Transverse colon (tissue), 4 donors: ENCODE measurements around the gene CMTM1. TPM values are rescaled to one million over a fixed set of nuclear protein-coding genes. Genes with fewer than 3 reads are reported as not detected.

Experiments used
- DNase-seq: peaks from one replicate; pipeline ENCODE4 v3.0.0-alpha.2; 2019
- H3K27ac ChIP-seq, 4 donors: fragments of 200-600 bp; sonication (generic); 2 replicates each; pipeline ENCODE4 v1.5.1; 2016 to 2018; ENCODE audit warnings: inconsistent platforms in 4 of 4
- H3K27me3 ChIP-seq: fragments of 200-600 bp; sonication (generic); 2 replicates; pipeline ENCODE4 v1.5.1; 2017; ENCODE audit warnings: inconsistent platforms
- H3K36me3 ChIP-seq, 4 donors: fragments of 200-600 bp; sonication (generic); 2 replicates each; pipeline ENCODE4 v1.5.1; 2017 to 2019; ENCODE audit warnings: inconsistent platforms in 4 of 4
- H3K4me1 ChIP-seq, 4 donors: fragments of 200-600 bp; sonication (generic); 2 replicates each; pipeline ENCODE4 v1.5.1; 2017 to 2020; ENCODE audit warnings: inconsistent platforms in 4 of 4
- H3K4me3 ChIP-seq, 4 donors: fragments of 200-600 bp; sonication (generic); 1 replicate in 1 of 4; 2 replicates in 3 of 4; pipeline versions ENCODE4 v1.5.1 to v1.6.1; 2017 to 2019; ENCODE audit warnings: inconsistent platforms in 4 of 4
- H3K9me3 ChIP-seq, 2 donors: fragments of 200-600 bp; sonication (generic); 2 replicates each; pipeline ENCODE4 v1.5.1; 2017 to 2019; ENCODE audit warnings: inconsistent platforms in 2 of 2
- EP300 ChIP-seq: sonication (generic); formaldehyde crosslinking; IDR thresholded peaks from one replicate; pipeline ENCODE4 v1.6.1; 2017; ENCODE audit warnings: antibody characterized with exemption, low read depth
- POLR2A ChIP-seq: fragments of 450-650 bp; IDR thresholded peaks from one replicate; pipeline ENCODE4 v1.6.1; 2016; ENCODE audit warnings: antibody characterized with exemption, mild to moderate bottlenecking, moderate library complexity
- POLR2AphosphoS5 ChIP-seq, 3 donors: sonication (generic); formaldehyde crosslinking; IDR thresholded peaks; one replicate each; pipeline ENCODE4 v1.6.1; 2016; ENCODE audit warnings: antibody characterized with exemption in 3 of 3
- WGBS, 2 donors: methylation state at CpG; one replicate each; pipeline ENCODE4 v1.1.5; 2018; ENCODE audit warnings: low coverage in 1 of 2; 5-methylcytosine and 5-hydroxymethylcytosine counted together
- in situ Hi-C, 4 donors: fragments of 200-750 bp; cut with MboI; loops; one replicate each; pipeline versions ENCODE4 v1.15.0 to v1.15.1; 2017; ENCODE audit warnings: low sequenced_read_pairs in 3 of 4, low pct_ligation_motif_present in 1 of 4, low pct_unique_long_range_greater_than_20kb in 1 of 4
- intact Hi-C: fragments of 100-400 bp; cut with DNase I; formaldehyde crosslinking; loops from one replicate; pipeline ENCODE4 v1.15.1; 2023; ENCODE audit warnings: low total_unique reads
- total RNA-seq, 4 donors: library from RNA; depleted of rRNA; stranded (reverse); fragments of >200 nt; gene quantifications; one replicate each; pipeline ENCODE4 v1.1.0, GENCODE V29; 2016
- TF ChIP-seq, protein P1 (sequence below), 5 experiments: fragments of 200-600 bp in 3 of 5; fragments of 450-650 bp in 2 of 5; sonication (generic) in 3 of 5; IDR thresholded peaks; 1 replicate in 2 of 5; 2 replicates in 3 of 5; pipeline ENCODE4 v1.5.1; 2016 to 2017; ENCODE audit warnings: antibody characterized with exemption in 5 of 5, inconsistent platforms in 3 of 5, mild to moderate bottlenecking in 2 of 5, moderate library complexity in 1 of 5

The CMTM1 gene
- total RNA-seq, 4 donors from 2014 or later = 2.0 to 34.2 (median 4.0) TPM; not detected in 1

DNA sequence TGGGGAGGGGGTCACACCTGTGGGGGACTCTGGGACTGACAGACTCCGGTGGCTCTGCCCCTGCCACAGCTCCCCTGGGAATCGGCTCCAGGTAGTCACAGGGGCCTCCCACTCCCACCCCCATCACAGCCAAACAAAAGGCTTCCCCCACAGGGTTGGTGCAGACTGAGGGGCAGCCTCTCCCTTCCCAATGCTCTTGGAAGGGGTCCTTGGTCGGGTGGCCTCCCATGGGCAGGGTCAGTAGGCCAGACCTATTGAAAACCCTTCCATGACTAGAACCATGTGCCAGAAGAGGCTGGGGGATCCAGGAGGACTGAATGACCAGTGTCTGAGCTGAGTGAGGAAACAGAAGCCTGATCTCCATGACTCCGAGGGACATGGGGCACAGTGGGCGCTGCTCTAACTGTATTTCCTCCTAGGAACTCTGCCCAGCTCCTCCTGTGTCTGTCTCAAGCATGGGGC lies 45.0 kb upstream of the CMTM1 start:
- intact Hi-C loops (no loop called here), in situ Hi-C loops (no loop called here)
- Histone ChIP-seq H3K4me3 (no peak overlapping the region), H3K27me3 (no peaks in the 10 kb centered on the region), H3K36me3 (no peaks in the 10 kb centered on the region), H3K27ac (peak overlapping the region; percentile 72 to 99 (median 88)), H3K9me3 (no peaks in the 10 kb centered on the region), H3K4me1 (peaks cover 31 to 85% (median 41%) of the 10 kb centered on the region in 4 donors)
- WGBS, 2 donors = 90% methylated on average over 5 of the region's 5 CpGs; no CpG with 5 or more reads in 1 of the 2 donors
- TF ChIP-seq POLR2AphosphoS5 (IDR thresholded peaks at IDR 0.05) (no peak), POLR2A (no peak), EP300 (no peak)
- TF ChIP-seq, protein P1, sequence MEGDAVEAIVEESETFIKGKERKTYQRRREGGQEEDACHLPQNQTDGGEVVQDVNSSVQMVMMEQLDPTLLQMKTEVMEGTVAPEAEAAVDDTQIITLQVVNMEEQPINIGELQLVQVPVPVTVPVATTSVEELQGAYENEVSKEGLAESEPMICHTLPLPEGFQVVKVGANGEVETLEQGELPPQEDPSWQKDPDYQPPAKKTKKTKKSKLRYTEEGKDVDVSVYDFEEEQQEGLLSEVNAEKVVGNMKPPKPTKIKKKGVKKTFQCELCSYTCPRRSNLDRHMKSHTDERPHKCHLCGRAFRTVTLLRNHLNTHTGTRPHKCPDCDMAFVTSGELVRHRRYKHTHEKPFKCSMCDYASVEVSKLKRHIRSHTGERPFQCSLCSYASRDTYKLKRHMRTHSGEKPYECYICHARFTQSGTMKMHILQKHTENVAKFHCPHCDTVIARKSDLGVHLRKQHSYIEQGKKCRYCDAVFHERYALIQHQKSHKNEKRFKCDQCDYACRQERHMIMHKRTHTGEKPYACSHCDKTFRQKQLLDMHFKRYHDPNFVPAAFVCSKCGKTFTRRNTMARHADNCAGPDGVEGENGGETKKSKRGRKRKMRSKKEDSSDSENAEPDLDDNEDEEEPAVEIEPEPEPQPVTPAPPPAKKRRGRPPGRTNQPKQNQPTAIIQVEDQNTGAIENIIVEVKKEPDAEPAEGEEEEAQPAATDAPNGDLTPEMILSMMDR (IDR thresholded peaks at IDR 0.05) = no peak
- DNase-seq = no peak

DNA sequence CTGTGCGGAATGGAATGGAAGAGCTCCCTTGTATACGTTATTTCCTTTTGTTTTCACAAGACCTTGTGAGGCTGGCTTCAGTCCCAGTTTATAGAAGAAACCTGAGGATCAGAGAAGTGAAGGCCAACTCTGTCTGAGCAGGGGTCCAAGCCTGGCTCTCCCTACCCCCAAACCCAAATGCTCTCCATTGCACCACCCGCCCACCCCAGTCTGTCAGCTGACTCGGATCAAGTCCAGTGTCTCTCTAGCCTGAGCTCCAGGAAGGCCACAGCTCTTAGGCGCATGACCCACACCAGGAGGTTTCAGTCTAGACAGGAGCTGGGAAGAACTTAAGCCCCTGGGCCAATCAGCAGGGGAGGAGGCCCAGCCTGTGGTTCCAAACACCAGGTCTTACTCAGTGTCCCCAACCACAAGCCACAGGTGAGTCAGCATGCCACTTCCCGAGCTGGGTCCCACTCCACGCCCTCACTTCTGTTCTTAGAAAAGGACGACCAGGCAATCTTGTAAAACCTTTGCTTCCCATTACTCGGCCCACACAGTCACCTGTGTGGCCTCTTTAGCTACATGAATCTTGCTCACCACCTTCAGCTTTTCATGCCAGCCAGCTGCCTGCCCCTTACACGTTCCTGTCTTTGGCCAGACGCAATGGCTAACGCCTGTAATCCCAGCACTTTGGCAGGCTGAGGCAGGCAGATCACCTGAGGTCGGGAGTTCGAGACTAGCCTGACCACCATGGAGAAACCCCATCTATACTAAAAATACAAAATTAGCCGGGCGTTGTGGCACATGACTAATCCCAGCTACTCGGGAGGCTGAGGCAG lies 44.1 kb upstream of the CMTM1 start:
- 67 to 83% methylated on average over 1 to 17 of the region's 17 CpGs for WGBS, 2 donors
- Histone ChIP-seq H3K4me1 (peaks cover 25 to 78% (median 35%) of the 10 kb centered on the region in 4 donors), H3K27ac (peak overlapping the region; percentile 72 to 99 (median 88)), H3K27me3 (no peaks in the 10 kb centered on the region), H3K36me3 (no peaks in the 10 kb centered on the region), H3K9me3 (no peaks in the 10 kb centered on the region), H3K4me3 (no peak overlapping the region)
- in situ Hi-C loops (no loop called here), intact Hi-C loops (no loop called here)
- peak; percentile 84 for DNase-seq
- TF ChIP-seq POLR2AphosphoS5 (IDR thresholded peaks at IDR 0.05) (peak in 1 of 3 donors; percentile 16), EP300 (no peak)

DNA sequence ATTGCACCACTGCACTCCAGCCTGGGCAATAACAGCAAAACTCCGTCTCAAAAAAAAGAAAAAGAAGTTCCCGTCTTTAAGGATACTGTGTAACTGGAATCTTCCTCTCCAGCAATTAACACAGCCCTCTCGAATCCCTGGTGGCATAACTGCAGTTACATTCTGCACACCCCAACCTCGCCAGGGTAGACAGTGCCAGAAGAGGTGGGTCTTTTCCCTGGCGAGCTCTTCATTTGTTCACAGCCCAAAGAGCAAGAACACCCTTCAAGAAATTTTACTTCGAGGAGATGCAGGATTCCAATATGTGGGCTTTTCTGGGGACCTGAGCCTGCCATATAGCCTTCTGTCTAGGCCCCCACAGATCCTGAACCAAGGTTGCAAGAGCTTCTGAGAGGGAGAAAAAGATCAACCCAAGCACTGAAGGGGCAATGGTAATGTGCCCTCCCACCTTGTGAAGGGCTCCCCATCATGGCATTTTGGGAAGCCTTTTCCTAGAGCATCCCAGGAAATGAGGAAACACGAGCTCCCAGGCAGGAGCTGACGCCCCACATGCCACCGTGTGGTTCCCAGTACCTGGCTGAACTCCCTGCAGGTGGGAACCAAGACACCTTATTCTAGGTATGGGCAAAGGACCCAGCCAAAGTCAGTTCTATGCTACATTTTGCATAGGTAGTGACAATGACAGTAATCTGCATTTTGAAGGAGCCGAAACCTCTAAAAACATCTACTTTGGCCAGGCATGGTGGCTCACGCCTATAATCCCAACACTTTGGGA lies 43.2 kb upstream of the CMTM1 start:
- Histone ChIP-seq H3K9me3 (no peaks in the 10 kb centered on the region), H3K4me1 (peaks cover 17 to 70% (median 26%) of the 10 kb centered on the region in 4 donors), H3K36me3 (peaks cover 0 to 3% (median 0%) of the 10 kb centered on the region in 4 donors), H3K27ac (peak overlapping the region; percentile 72 to 99 (median 88)), H3K4me3 (no peak overlapping the region), H3K27me3 (no peaks in the 10 kb centered on the region)
- no peak for TF ChIP-seq POLR2AphosphoS5 (IDR thresholded peaks at IDR 0.05)
- WGBS, 2 donors = 69 to 87% methylated on average over 3 to 11 of the region's 11 CpGs
- DNase-seq = no peak
- intact Hi-C loops = no loop called here
- in situ Hi-C loops = no loop called here

DNA sequence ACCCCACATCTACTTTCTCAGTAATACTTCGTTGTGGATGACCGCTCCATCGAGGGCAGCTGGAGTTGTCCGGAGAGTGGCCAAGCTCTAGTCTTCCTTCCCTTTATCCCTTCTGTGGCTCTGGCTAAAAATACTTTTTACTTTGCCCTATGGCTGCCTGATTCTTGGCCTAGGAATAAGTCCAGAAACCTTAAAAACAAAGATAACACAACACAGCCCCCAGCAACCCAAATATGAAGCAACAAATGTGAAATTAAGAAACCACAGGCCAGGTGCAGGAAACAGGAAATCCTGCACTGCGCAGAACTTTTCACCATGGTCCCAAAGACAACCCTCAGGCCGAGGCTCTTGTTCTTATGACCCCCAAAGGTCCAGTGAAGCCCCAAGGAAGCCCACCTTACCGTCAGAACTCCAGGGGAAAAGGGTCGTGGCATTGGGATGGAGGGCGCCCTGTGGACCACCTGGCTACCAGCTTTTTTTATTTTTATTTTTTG lies 42.3 kb upstream of the CMTM1 start:
- H3K27ac ChIP-seq = peak overlapping the region; percentile 72 to 99 (median 88)
- no peak overlapping the region for H3K4me3 ChIP-seq
- TF ChIP-seq POLR2A (no peak), POLR2AphosphoS5 (IDR thresholded peaks at IDR 0.05) (peak in 1 of 3 donors; percentile 12)
- peaks cover 0 to 11% (median 0%) of the 10 kb centered on the region in 4 donors for H3K36me3 ChIP-seq
- H3K4me1 ChIP-seq = peaks cover 14 to 61% (median 23%) of the 10 kb centered on the region in 4 donors
- in situ Hi-C loops = no loop called here
- H3K27me3 ChIP-seq = no peaks in the 10 kb centered on the region
- intact Hi-C loops = no loop called here
- H3K9me3 ChIP-seq = no peaks in the 10 kb centered on the region
- WGBS, 2 donors = 71 to 74% methylated on average over 5 to 9 of the region's 9 CpGs
- DNase-seq = peak; percentile 56

DNA sequence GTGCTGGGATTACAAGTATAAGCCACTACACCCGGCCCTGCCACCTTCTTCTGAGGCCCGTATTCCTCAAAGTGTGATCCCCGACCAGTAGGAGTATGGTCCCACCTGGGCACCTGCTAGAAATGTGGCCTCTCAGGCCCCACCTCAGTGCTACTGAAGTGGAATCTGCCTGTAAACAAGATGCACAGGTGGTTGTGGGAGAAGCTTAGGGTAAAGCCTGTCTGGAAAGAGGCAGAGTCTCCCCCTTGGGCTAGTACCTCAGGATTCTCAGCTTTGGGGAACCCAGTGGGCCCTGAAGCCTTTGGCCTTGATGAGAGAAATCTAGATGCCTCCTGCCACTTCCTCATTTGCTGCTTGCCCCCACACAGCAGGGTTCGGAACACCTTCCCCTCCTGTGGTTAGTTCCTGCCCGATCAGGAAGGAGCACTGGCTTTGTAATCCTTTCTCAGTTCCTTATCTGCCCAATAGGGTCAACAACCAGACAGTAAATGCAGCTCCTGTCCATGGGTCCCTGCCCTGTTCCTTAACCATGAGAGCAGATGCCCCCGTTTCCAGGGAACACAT lies 41.6 kb upstream of the CMTM1 start:
- intact Hi-C loops = no loop called here
- Histone ChIP-seq H3K27me3 (no peaks in the 10 kb centered on the region), H3K36me3 (peaks cover 0 to 11% (median under 1%) of the 10 kb centered on the region in 4 donors), H3K27ac (peak overlapping the region; percentile 72 to 99 (median 88)), H3K9me3 (no peaks in the 10 kb centered on the region), H3K4me3 (no peak overlapping the region), H3K4me1 (peaks cover 14 to 53% (median 23%) of the 10 kb centered on the region in 4 donors)
- TF ChIP-seq POLR2AphosphoS5 (IDR thresholded peaks at IDR 0.05) (peak in 1 of 3 donors; percentile 61), EP300 (no peak), POLR2A (no peak)
- TF ChIP-seq, protein P1 (IDR thresholded peaks at IDR 0.05) = peak in 1 of 5 experiments; percentile 32
- peak; percentile 70 for DNase-seq
- in situ Hi-C loops = no loop called here
- 21 to 84% methylated on average over 2 to 6 of the region's 6 CpGs for WGBS, 2 donors
